GM23338 (cell line): ENCODE results near the gene LCTL. TPM values are rescaled to one million over a fixed set of nuclear protein-coding genes. Genes with fewer than 3 reads are reported as not detected.

Experiments used
- ATAC-seq: fragments of 200-7000 bp; cut with Tn5 transposase; 3 replicates; pipeline ENCODE4 v1.9.1; 2020
- DNase-seq: peaks from one replicate; pipeline ENCODE4 v3.0.0-alpha.2; 2015; ENCODE audit warnings: low spot score
- H2AFZ ChIP-seq: fragments of 200-600 bp; sonication (generic); 2 replicates; pipeline ENCODE4 v1.8.0; 2016; ENCODE audit warnings: antibody characterized with exemption, mild to moderate bottlenecking, moderate library complexity
- H3F3A ChIP-seq: fragments of 200-600 bp; sonication (generic); replicated peaks from 2 replicates; pipeline ENCODE4 v1.8.0; 2017; ENCODE audit warnings: antibody characterized with exemption, mixed run types, low read depth
- H3K27ac ChIP-seq: fragments of 200-600 bp; sonication (generic); 2 replicates; pipeline ENCODE4 v1.6.1; 2016; ENCODE audit warnings: low read depth
- H3K27me3 ChIP-seq: fragments of 200-600 bp; sonication (generic); 2 replicates; pipeline ENCODE4 v1.8.0; 2016; ENCODE audit warnings: mild to moderate bottlenecking, mixed run types, moderate library complexity; ENCODE audit not compliant: insufficient read depth
- H3K36me3 ChIP-seq: fragments of 200-600 bp; sonication (generic); 2 replicates; pipeline ENCODE4 v1.8.0; 2016; ENCODE audit warnings: mild to moderate bottlenecking; ENCODE audit not compliant: insufficient read depth
- H3K4me1 ChIP-seq: fragments of 200-600 bp; sonication (generic); 2 replicates; pipeline ENCODE4 v1.8.0; 2016; ENCODE audit warnings: mild to moderate bottlenecking, moderate library complexity; ENCODE audit not compliant: insufficient read depth
- H3K4me2 ChIP-seq: fragments of 200-600 bp; sonication (generic); 2 replicates; pipeline ENCODE4 v1.7.1; 2017; ENCODE audit warnings: mixed run types
- H3K4me3 ChIP-seq: fragments of 200-600 bp; sonication (generic); 2 replicates; pipeline ENCODE4 v1.6.1; 2016; ENCODE audit warnings: mixed run types
- H3K79me2 ChIP-seq: fragments of 200-600 bp; sonication (generic); replicated peaks from 2 replicates; pipeline ENCODE4 v1.8.0; 2017; ENCODE audit warnings: mild to moderate bottlenecking; ENCODE audit not compliant: insufficient read depth
- H3K9me2 ChIP-seq: fragments of 200-600 bp; sonication (generic); 2 replicates; pipeline ENCODE4 v1.8.0; 2017; ENCODE audit not compliant: insufficient read depth
- H4K20me1 ChIP-seq: fragments of 200-600 bp; sonication (generic); replicated peaks from 2 replicates; pipeline ENCODE4 v1.8.0; 2017; ENCODE audit warnings: mild to moderate bottlenecking; ENCODE audit not compliant: insufficient read depth
- H3K27ac Mint-ChIP-seq: 2 replicates; pipeline ENCODE4 v1.8.0; 2020; ENCODE audit warnings: inconsistent platforms, mild to moderate bottlenecking, moderate library complexity, mixed read lengths
- H3K27me3 Mint-ChIP-seq: 3 replicates; pipeline ENCODE4 v1.8.0; 2022; ENCODE audit warnings: low read depth, mild to moderate bottlenecking, moderate library complexity, mixed read lengths, inconsistent platforms; ENCODE audit not compliant: insufficient read depth, poor library complexity
- H3K36me3 Mint-ChIP-seq: 3 replicates; pipeline ENCODE4 v1.8.0; 2021; ENCODE audit warnings: low read depth, mild to moderate bottlenecking, inconsistent platforms, moderate library complexity, mixed read lengths
- H3K4me1 Mint-ChIP-seq: 3 replicates; pipeline ENCODE4 v1.8.0; 2020; ENCODE audit warnings: mild to moderate bottlenecking, inconsistent platforms, mixed read lengths
- H3K4me3 Mint-ChIP-seq: 3 replicates; pipeline ENCODE4 v1.8.0; 2021; ENCODE audit warnings: moderate library complexity, mild to moderate bottlenecking, inconsistent platforms, mixed read lengths
- H3K9me3 Mint-ChIP-seq: 3 replicates; pipeline ENCODE4 v1.8.0; 2020; ENCODE audit warnings: moderate library complexity, mild to moderate bottlenecking, inconsistent platforms, mixed read lengths
- CREB1 ChIP-seq: fragments of 250-450 bp; sonication (Bioruptor Pico); IDR thresholded peaks from 2 replicates; pipeline ENCODE4 v1.5.0; 2020; ENCODE audit warnings: low read depth, mild to moderate bottlenecking, moderate library complexity
- EZH2 ChIP-seq: fragments of 200-600 bp; sonication (generic); IDR thresholded peaks from one replicate; pipeline ENCODE4 v1.8.0; 2017; ENCODE audit warnings: antibody characterized with exemption, mild to moderate bottlenecking, low read depth; ENCODE audit not compliant: unreplicated experiment
- EZH2phosphoT487 ChIP-seq: fragments of 200-600 bp; sonication (generic); IDR thresholded peaks from one replicate; pipeline ENCODE4 v1.8.1; 2018; ENCODE audit warnings: antibody characterized with exemption; ENCODE audit not compliant: unreplicated experiment
- JUNB ChIP-seq: IDR thresholded peaks from one replicate; pipeline ENCODE4 v1.6.1; 2016; ENCODE audit warnings: antibody characterized with exemption; ENCODE audit not compliant: unreplicated experiment
- NANOG ChIP-seq: IDR thresholded peaks from 2 replicates; pipeline ENCODE4 v1.6.1; 2016; ENCODE audit warnings: antibody characterized with exemption, borderline replicate concordance
- POLR2AphosphoS5 ChIP-seq: IDR thresholded peaks from 2 replicates; pipeline ENCODE4 v1.6.1; 2016; ENCODE audit warnings: antibody characterized with exemption, low read depth
- STAT1 ChIP-seq: IDR thresholded peaks from one replicate; pipeline ENCODE4 v1.6.1; 2016; ENCODE audit warnings: antibody characterized with exemption; ENCODE audit not compliant: unreplicated experiment
- ZNF331 ChIP-seq: fragments of 250-450 bp; sonication (Bioruptor Pico); IDR thresholded peaks from 2 replicates; pipeline ENCODE4 v1.5.0; 2020; ENCODE audit warnings: low read depth, mild to moderate bottlenecking, moderate library complexity
- polyA plus RNA-seq: library from polyadenylated mRNA; unstranded; fragments of >200 nt; fragmentation: Nextera tagmentation; extraction: Ambion mirVana; gene quantifications from 2 replicates; pipeline ENCODE4 v1.2.1, GENCODE V29; 2016
- total RNA-seq: library from RNA; depleted of rRNA; stranded (reverse); fragments of >200 nt; shearing (Covaris generic); gene quantifications from 2 replicates; pipeline ENCODE4 v1.2.3, GENCODE V29; 2014
- TF ChIP-seq, protein P1 (sequence below), 2 experiments: fragments of 200-600 bp in 1 of 2; sonication (generic) in 1 of 2; conservative IDR thresholded peaks; 2 replicates each; pipeline versions ENCODE4 v1.5.1 to v1.6.1; 2016 to 2017; ENCODE audit warnings: antibody characterized with exemption in 2 of 2, low read depth in 2 of 2, mild to moderate bottlenecking in 2 of 2, moderate library complexity in 1 of 2

Gene LCTL
- total and polyA plus RNA-seq, 2 experiments from 2014 or later: 2.3 to 5.6 TPM

- TF ChIP-seq ZNF331 (CRISPR knock-in tag): no peak
These were observed 57.4 kb downstream of the LCTL start (continued) for GRCh38 chr15:66508293-66508883.

DNA sequence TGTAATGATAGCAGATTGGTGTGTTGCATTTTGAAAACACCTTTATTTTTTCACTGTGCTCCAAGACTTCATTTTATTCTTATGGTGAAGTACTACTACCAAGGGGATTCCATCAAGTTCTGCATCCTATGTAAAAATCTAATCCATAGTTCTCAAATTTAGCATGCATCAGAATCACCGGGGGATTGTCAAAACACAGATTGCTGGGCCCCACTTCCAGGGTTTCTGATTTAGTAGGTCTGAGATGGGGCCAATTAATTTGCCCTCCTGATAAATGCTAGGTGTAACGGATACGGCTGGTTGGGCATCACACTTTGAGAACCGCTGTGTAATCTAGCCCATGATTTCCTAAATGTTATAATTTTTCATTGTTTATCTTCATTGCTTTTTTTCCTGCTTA lies 60.0 kb downstream of the LCTL start:
- peaks cover 18% of the 10 kb centered on the region for H4K20me1 ChIP-seq
- peak overlapping the region; percentile 100 for H3K4me3 ChIP-seq
- Mint-ChIP-seq H3K27me3 (peaks cover 2% of the 10 kb centered on the region), H3K4me1 (peaks cover 19% of the 10 kb centered on the region; the same call in 2 of the 3 replicates), H3K9me3 (no peaks in the 10 kb centered on the region), H3K36me3 (peaks cover 52% of the 10 kb centered on the region), H3K4me3 (peak overlapping the region; percentile 98), H3K27ac (peak overlapping the region; percentile 99)
- no peaks in the 10 kb centered on the region for H3K9me2 ChIP-seq
- H3K4me2 ChIP-seq: peak overlapping the region; percentile 100
- H2AFZ ChIP-seq: no peak overlapping the region
- ATAC-seq: no peak
- no peaks in the 10 kb centered on the region for H3K27me3 ChIP-seq
- H3F3A ChIP-seq: peaks cover 35% of the 10 kb centered on the region
- peaks cover 26% of the 10 kb centered on the region for H3K4me1 ChIP-seq
- H3K79me2 ChIP-seq: peaks cover 80% of the 10 kb centered on the region
- TF ChIP-seq, protein P1, sequence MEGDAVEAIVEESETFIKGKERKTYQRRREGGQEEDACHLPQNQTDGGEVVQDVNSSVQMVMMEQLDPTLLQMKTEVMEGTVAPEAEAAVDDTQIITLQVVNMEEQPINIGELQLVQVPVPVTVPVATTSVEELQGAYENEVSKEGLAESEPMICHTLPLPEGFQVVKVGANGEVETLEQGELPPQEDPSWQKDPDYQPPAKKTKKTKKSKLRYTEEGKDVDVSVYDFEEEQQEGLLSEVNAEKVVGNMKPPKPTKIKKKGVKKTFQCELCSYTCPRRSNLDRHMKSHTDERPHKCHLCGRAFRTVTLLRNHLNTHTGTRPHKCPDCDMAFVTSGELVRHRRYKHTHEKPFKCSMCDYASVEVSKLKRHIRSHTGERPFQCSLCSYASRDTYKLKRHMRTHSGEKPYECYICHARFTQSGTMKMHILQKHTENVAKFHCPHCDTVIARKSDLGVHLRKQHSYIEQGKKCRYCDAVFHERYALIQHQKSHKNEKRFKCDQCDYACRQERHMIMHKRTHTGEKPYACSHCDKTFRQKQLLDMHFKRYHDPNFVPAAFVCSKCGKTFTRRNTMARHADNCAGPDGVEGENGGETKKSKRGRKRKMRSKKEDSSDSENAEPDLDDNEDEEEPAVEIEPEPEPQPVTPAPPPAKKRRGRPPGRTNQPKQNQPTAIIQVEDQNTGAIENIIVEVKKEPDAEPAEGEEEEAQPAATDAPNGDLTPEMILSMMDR (conservative IDR thresholded peaks at IDR 0.05; ENCODE audit: low read depth in 2 of 2): no peak
- TF ChIP-seq EZH2phosphoT487 (no peak), STAT1 (no peak), CREB1 (CRISPR knock-in tag) (no peak), POLR2AphosphoS5 (no peak)
- DNase-seq: no peak
- peaks cover 45% of the 10 kb centered on the region for H3K36me3 ChIP-seq
- peak overlapping the region; percentile 81 for H3K27ac ChIP-seq

DNA sequence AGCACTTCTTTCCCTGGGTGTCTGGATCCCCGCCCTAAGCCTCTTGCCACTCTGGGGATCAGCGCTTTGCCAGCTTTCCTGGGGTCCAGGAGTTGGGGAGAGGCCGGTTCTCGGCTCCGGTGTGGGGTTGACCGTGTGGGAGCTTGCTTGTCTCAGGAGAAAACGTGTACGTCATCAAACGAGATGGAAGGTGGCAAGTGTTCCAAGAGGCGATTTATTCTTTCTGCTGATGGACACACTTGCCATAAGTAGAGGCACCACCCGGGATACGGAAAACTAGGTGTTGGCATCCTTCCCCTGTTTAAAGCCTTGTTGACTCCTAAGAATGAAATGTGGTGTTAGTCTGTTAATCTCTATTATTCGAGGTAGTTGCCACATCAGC lies 60.4 kb downstream of the LCTL start:
- Histone ChIP-seq H3K79me2 (peaks cover 80% of the 10 kb centered on the region), H3K36me3 (peaks cover 49% of the 10 kb centered on the region), H3K4me1 (peaks cover 26% of the 10 kb centered on the region), H2AFZ (peak overlapping the region; percentile 11; the same call in 1 of the 2 replicates), H3F3A (peaks cover 39% of the 10 kb centered on the region), H3K27ac (peak overlapping the region; percentile 81), H3K4me2 (peak overlapping the region; percentile 100), H3K9me2 (no peaks in the 10 kb centered on the region), H4K20me1 (peaks cover 18% of the 10 kb centered on the region), H3K4me3 (peak overlapping the region; percentile 100), H3K27me3 (no peaks in the 10 kb centered on the region)
- peak; percentile 62 for ATAC-seq
- H3K27me3 Mint-ChIP-seq: peaks cover 2% of the 10 kb centered on the region
- peak overlapping the region; percentile 99 for H3K27ac Mint-ChIP-seq
- peaks cover 53% of the 10 kb centered on the region for H3K36me3 Mint-ChIP-seq
- no peaks in the 10 kb centered on the region for H3K9me3 Mint-ChIP-seq
- DNase-seq: no peak
- H3K4me1 Mint-ChIP-seq: peaks cover 19% of the 10 kb centered on the region; the same call in 2 of the 3 replicates
- H3K4me3 Mint-ChIP-seq: peak overlapping the region; percentile 98
- TF ChIP-seq, protein P1 (conservative IDR thresholded peaks at IDR 0.05; ENCODE audit: low read depth in 2 of 2): no peak
- TF ChIP-seq ZNF331 (CRISPR knock-in tag) (no peak), EZH2 (no peak), POLR2AphosphoS5 (no peak), JUNB (no peak), NANOG (no peak)
